Activated CD4-positive, alpha-beta memory T cell treated with anti-CD3 and anti-CD28 coated beads, Interleukin-2, amount 10 ng/mL, durations not matched to agents 7 days and 5 days (primary cell): ENCODE results near the gene RTP5. TPM values are rescaled to one million over a fixed set of nuclear protein-coding genes. Genes with fewer than 3 reads are reported as not detected.

Experiments used
- CTCF ChIA-PET: fragments of 350-600 bp; sonication (Branson Sonifier 250); formaldehyde crosslinking; loops from one replicate; lab custom pipeline; 2021; ENCODE audit warnings: antibody characterized with exemption, inconsistent platforms; lab: Charles Lee
- POLR2A ChIA-PET: fragments of 350-600 bp; sonication (Branson Sonifier 250); formaldehyde crosslinking; loops from one replicate; lab custom pipeline; 2021; ENCODE audit warnings: antibody characterized with exemption; lab: Charles Lee
- DNase-seq: peaks from one replicate; pipeline ENCODE4 v3.0.0-alpha.2; 2020
- H3K27ac Mint-ChIP-seq: one replicate; pipeline ENCODE4 v1.8.0; 2021; ENCODE audit warnings: mild to moderate bottlenecking, mixed read lengths
- H3K27me3 Mint-ChIP-seq: one replicate; pipeline ENCODE4 v1.8.0; 2021; ENCODE audit warnings: mixed read lengths
- H3K36me3 Mint-ChIP-seq: one replicate; pipeline ENCODE4 v1.8.0; 2021; ENCODE audit warnings: low read depth, mixed read lengths
- H3K4me1 Mint-ChIP-seq: one replicate; pipeline ENCODE4 v1.8.0; 2021; ENCODE audit warnings: mixed read lengths
- H3K4me3 Mint-ChIP-seq: one replicate; pipeline ENCODE4 v1.8.0; 2021; ENCODE audit warnings: mild to moderate bottlenecking, mixed read lengths
- H3K9me3 Mint-ChIP-seq: one replicate; pipeline ENCODE4 v1.8.0; 2021; ENCODE audit warnings: mixed read lengths
- total RNA-seq, 2 experiments: library from RNA; stranded (reverse); gene quantifications; one replicate each; pipeline ENCODE4 v1.2.3, GENCODE V29; 2021

Gene RTP5
- total RNA-seq, 2 experiments from 2014 or later: 0.13 TPM; not detected in 1

DNA sequence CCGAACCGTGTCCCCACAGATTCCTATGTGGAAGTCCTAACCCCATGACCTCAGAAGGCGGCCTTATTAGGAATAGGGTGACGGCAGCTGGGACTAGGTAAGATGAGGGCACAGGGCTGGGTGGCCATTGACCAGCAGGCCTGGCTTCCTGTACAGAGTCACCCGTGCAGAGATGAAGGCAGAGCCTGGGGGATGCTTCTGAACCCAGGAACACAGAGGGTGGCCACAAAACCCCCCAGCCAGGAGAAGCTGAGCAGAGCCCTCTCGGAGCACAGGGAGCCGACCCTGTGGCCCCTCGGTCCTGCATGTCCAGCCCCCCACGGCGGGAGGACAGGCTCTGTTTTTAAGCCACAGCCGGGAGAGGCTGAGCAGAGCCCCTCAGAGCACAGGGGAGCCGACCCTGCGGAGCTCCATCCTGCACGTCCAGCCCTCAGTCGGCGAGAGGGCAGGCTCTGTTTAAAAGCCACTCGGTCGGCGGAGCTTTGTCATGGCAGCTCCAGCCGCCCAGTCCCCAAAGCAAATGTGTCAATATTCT, 13.6 kb upstream of the RTP5 start:
- Mint-ChIP-seq H3K36me3 (no peaks in the 10 kb centered on the region), H3K4me3 (no peak overlapping the region), H3K27me3 (no peaks in the 10 kb centered on the region), H3K9me3 (no peaks in the 10 kb centered on the region), H3K4me1 (peaks cover 30% of the 10 kb centered on the region), H3K27ac (no peak overlapping the region)
- POLR2A ChIA-PET: no interaction called here
- DNase-seq: no peak
- CTCF ChIA-PET: interaction anchor here (1.2 kb wide), 1 partner anchor 23 kb away, joined by 3 read pairs; no protein-coding TSS in a partner anchor

DNA sequence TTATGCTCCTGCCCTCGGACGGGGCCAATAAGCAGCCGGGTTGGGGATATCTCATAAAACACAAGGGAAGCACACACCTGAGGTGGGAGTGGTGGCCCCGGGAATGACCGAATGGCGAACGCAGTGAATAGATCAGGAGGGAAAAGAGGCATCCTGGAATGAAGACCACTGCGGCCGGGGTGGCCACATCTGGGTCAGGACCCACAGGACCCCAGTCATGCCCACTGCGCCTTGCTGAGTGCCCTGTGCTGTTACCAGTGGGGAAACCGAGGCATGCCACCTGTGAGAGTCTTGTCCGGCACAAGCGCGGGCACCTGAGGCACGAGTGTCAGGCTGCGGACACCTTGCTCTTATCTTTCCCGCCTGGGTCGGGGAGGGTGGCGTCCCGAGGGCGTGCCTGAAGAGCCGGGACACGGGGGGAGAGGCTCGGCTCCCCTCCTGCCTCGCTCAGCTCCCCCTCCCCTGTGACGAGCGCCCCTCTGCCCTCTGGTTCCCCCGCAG, 12.4 kb upstream of the RTP5 start:
- H3K4me1 Mint-ChIP-seq: peaks cover 41% of the 10 kb centered on the region
- H3K36me3 Mint-ChIP-seq: peaks cover 3% of the 10 kb centered on the region
- no peak for DNase-seq
- no peaks in the 10 kb centered on the region for H3K27me3 Mint-ChIP-seq
- H3K4me3 Mint-ChIP-seq: peak overlapping the region; percentile 58
- ChIA-PET CTCF (interaction anchor here (1.0 to 1.2 kb wide), 2 partner anchors 13 to 22 kb away, joined by 3 read pairs; no protein-coding TSS in a partner anchor), POLR2A (no interaction called here)
- no peak overlapping the region for H3K27ac Mint-ChIP-seq
- no peaks in the 10 kb centered on the region for H3K9me3 Mint-ChIP-seq

DNA sequence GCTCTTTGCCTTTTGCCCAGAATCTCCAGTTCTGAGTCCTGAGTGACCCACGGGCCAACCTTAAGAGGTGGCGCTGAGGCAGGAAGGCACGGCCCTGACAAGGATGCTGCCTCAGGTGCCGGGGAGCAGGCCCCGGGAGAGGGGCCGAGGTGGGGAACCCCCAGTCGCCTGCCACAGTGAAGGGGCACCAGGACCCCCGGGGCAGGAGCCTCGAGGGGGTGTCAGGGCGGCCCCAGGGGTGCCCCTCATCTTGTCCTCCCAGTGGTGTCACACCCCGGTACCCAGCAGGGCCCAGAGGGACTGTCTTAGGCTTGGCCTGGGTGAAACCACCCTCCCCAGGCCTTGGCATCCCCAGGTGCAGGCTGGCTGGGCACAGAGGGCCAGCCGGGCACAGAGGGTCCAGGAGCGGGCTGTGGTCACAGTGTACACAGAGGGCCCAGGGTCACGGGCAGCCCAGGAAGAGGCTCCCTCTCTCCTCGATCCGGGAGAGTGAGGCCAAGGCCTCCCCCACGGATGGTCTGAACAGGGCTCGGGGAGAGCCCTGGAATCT, 11.9 kb upstream of the RTP5 start:
- no peaks in the 10 kb centered on the region for H3K27me3 Mint-ChIP-seq
- peaks cover 3% of the 10 kb centered on the region for H3K36me3 Mint-ChIP-seq
- H3K9me3 Mint-ChIP-seq: no peaks in the 10 kb centered on the region
- peak overlapping the region; percentile 76 for H3K4me3 Mint-ChIP-seq
- peaks cover 46% of the 10 kb centered on the region for H3K4me1 Mint-ChIP-seq
- CTCF ChIA-PET: interaction anchor here (0.5 to 1.0 kb wide), 2 partner anchors 12 to 157 kb away, joined by 3 read pairs; no protein-coding TSS in a partner anchor
- DNase-seq: no peak
- POLR2A ChIA-PET: interaction anchor here (1.9 to 3.2 kb wide), 4 partner anchors 13 to 156 kb away, joined by 4 to 18 read pairs (median 11); partner anchors contain the start of gene ING5
- peak overlapping the region; percentile 56 for H3K27ac Mint-ChIP-seq

DNA sequence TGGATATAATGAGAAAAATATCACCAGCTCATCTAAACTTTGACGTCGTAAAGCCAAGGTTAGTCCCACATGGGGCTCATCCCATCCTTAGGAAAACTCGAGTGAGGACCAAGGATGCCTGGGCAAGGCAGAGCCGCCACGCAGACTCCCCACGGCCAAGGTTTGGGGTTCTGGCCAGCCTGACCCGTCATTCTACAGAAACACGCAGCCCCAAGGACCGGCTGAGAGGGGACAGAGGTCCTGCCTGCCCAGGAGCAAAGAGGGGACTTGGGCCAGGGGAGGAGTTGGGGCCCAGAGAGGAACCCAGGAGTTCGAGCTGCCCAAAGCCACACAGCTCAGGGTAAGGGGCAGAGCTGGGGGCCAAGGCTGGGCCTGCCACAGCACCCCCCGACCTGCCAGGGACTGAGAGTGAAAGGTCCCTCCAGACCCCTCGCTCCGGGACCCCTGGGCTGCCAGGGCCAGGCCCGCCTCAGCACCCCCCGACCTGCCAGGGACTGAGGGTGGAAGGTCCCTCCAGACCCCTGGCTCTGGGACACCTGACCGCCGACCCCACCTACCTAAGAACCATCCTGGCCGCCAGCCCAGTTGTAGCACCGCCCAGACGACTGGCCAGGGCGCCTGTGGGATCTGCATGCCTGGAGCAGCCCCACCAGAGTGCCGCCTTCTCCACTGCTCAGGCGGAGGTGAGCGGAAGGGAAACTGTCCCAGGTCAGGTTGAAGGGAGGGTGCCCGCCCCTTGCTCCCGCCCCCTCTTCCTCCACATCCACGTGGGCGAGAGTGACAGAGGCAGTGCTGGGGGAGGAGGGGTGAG, 11.1 kb upstream of the RTP5 start, which contains the start of gene PDCD1:
Gene PDCD1, minus strand, starts transcription at position 689 of the 811 bp plus-strand sequence. Its CDS starts 56 bp downstream, at position 633.
- Mint-ChIP-seq H3K27ac (peak within 1 kb of the TSS; percentile 92), H3K9me3 (no peaks in the 10 kb centered on the region), H3K27me3 (no peaks in the 10 kb centered on the region), H3K4me1 (peaks cover 54% of the 10 kb centered on the region), H3K36me3 (peaks cover 5% of the 10 kb centered on the region), H3K4me3 (peak within 1 kb of the TSS; percentile 76)
- POLR2A ChIA-PET: interaction anchor here (1.0 to 3.2 kb wide), 9 partner anchors 10 to 1237 kb away, joined by 3 to 18 read pairs (median 8); partner anchors contain the start of genes DTYMK, ING5 and RTP5
- CTCF ChIA-PET: interaction anchor here (0.5 to 1.4 kb wide), 3 partner anchors 11 to 158 kb away, joined by 3 to 7 read pairs (median 3); partner anchors contain the start of gene RTP5
- DNase-seq: peak; percentile 76

DNA sequence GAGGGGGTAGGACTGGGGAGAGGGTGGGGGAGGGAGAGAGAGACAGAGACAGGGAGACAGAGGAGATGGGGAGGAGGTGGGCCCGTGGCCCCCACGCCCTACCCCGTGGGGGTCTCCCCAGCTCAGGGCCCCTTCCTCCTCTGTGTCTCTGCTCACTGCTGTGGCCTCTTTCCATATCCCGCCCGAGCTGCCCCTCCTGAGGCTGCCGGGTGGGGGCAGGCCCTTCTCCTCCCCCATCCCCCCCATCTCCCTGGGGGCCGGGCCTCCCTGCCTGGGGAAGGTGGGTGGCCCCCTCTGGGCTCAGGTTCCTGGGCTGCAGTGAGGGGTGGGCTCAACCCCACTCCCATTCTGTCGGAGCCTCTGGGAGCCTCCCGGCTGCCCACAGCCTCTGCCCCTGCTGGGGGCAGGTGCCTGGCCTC, 10.5 kb upstream of the RTP5 start:
- Mint-ChIP-seq H3K9me3 (peaks cover under 1% of the 10 kb centered on the region), H3K36me3 (peaks cover 6% of the 10 kb centered on the region), H3K27ac (peak overlapping the region; percentile 92), H3K4me1 (peaks cover 60% of the 10 kb centered on the region), H3K4me3 (peak overlapping the region; percentile 76), H3K27me3 (peaks cover under 1% of the 10 kb centered on the region)
- ChIA-PET POLR2A (interaction anchor here (1.0 to 3.2 kb wide), 12 partner anchors 8 to 1238 kb away, joined by 3 to 18 read pairs (median 6); partner anchors contain the start of genes D2HGDH, DTYMK, ING5 and RTP5), CTCF (interaction anchor here (1.0 to 1.8 kb wide), 4 partner anchors 9 to 14 kb away, joined by 3 to 12 read pairs (median 6); partner anchors contain the start of gene RTP5)
- DNase-seq: no peak

DNA sequence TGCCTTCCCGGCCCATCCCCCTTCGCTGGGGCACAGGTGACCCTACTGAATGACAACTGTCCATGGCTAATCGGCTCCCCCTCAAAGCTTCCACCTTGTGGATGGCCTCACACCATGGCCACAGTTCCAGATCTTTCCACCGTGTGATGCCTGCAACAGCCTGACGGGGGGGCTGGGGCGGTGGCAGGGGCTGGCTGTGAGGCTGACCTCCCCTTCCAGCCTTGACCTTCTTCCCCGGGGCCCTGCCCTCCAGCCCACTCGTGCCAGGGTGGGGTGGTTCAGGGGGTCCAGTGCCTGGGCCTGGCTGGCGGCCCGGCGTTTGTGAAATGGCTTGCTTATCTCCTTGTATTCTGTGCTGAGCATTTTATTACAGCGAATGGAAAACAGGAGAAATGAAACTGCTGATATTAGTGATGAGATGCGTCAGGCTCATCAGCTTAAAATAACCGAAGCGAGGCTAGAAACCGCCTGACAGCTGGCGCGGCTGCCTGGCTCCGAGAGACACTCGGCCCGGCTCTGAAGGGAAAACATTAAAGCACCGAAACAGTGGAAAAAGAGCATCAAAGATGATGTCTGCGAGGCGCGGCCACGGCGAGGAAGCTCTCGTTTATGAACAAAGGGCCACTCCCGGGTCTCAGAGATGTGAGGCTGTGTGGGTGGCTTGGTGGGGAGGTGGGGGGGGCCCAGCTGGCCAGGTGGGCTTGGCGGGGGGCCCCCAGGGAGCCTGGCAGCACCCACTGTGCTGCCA, 9.9 kb upstream of the RTP5 start:
- peak overlapping the region; percentile 73 for H3K4me3 Mint-ChIP-seq
- peak overlapping the region; percentile 92 for H3K27ac Mint-ChIP-seq
- DNase-seq: peak; percentile 63
- peaks cover 6% of the 10 kb centered on the region for H3K9me3 Mint-ChIP-seq
- POLR2A ChIA-PET: interaction anchor here (1.0 to 3.2 kb wide), 14 partner anchors 8 to 1239 kb away, joined by 3 to 18 read pairs (median 6); partner anchors contain the start of genes D2HGDH, DTYMK, ING5 and RTP5
- peaks cover 12% of the 10 kb centered on the region for H3K36me3 Mint-ChIP-seq
- CTCF ChIA-PET: interaction anchor here (0.7 to 1.8 kb wide), 4 partner anchors 9 to 19 kb away, joined by 4 to 12 read pairs (median 6); partner anchors contain the start of gene RTP5
- peaks cover 6% of the 10 kb centered on the region for H3K27me3 Mint-ChIP-seq
- H3K4me1 Mint-ChIP-seq: peaks cover 66% of the 10 kb centered on the region

DNA sequence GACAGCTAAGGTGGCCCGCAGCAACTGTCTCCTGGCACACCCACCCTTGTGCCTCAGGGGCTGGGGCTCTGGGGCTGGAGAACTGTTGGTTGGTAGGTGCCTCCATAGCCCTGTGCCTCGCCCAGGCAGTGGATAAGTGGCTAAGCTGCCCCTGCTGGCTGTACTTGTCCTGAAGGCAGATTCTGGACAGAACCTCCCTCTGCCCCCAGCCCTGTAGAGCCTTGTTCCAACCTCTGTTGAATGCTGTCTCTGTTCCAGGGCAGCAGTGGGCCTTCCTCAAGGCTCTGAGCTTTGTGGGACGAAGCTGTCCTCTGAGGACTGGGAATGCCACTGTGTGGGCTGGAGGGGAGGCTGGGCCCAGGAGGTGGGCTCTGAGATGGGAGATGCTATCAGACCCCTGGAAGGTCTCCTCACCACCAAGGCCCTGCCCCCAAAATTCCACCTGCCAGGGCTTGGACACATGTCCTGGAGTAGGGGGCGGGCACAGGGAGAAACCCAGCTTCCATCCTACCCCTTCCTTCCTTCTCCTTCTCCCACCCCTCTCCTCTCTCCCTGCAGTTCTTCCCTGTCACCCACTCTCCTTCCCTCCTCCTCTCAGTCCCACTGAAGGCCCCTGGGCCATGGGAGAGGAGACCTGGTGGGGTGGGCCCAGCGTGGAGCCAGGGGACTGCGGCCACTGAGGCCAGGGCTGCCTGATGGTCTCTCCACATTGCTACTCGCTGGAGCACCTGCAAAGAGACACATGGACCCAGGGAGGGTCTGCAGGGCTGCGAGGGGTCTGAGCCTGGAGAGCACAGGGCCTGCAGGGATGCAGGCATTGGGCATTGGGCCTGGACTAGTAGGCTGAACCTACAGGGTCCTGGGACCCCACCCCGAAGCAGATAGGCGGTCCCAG, 9.1 kb upstream of the RTP5 start:
- DNase-seq: no peak
- peak overlapping the region; percentile 92 for H3K27ac Mint-ChIP-seq
- peaks cover 20% of the 10 kb centered on the region for H3K36me3 Mint-ChIP-seq
- H3K4me3 Mint-ChIP-seq: peak overlapping the region; percentile 73
- peaks cover 15% of the 10 kb centered on the region for H3K27me3 Mint-ChIP-seq
- ChIA-PET POLR2A (interaction anchor here (1.1 to 3.2 kb wide), 11 partner anchors 8 to 174 kb away, joined by 3 to 18 read pairs (median 7); partner anchors contain the start of genes D2HGDH, DTYMK, ING5 and RTP5), CTCF (interaction anchor here (0.7 to 1.8 kb wide), 3 partner anchors 10 to 18 kb away, joined by 4 to 12 read pairs (median 4); no protein-coding TSS in a partner anchor)
- H3K4me1 Mint-ChIP-seq: peaks cover 74% of the 10 kb centered on the region
- H3K9me3 Mint-ChIP-seq: peaks cover 8% of the 10 kb centered on the region

DNA sequence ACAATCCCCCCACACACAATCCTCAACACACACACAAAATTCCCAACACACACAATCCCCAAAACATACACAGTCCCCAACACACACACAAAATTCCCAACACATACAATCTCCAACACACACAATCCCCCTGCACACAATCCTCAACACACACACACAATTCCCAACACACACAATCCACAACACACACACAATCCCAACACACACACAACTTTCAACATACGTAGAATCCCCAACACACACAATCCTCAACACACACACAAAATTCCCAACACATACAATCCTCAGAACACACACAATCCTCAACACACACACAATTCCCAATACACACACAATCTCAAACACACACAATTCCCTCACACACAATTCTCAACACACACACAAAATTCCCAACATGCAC, 8.3 kb upstream of the RTP5 start:
- Mint-ChIP-seq H3K9me3 (peaks cover 8% of the 10 kb centered on the region), H3K4me1 (peaks cover 80% of the 10 kb centered on the region), H3K27ac (peak overlapping the region; percentile 69), H3K27me3 (peaks cover 20% of the 10 kb centered on the region), H3K4me3 (peak overlapping the region; percentile 12), H3K36me3 (peaks cover 25% of the 10 kb centered on the region)
- POLR2A ChIA-PET: no interaction called here
- DNase-seq: no peak
- CTCF ChIA-PET: no interaction called here

DNA sequence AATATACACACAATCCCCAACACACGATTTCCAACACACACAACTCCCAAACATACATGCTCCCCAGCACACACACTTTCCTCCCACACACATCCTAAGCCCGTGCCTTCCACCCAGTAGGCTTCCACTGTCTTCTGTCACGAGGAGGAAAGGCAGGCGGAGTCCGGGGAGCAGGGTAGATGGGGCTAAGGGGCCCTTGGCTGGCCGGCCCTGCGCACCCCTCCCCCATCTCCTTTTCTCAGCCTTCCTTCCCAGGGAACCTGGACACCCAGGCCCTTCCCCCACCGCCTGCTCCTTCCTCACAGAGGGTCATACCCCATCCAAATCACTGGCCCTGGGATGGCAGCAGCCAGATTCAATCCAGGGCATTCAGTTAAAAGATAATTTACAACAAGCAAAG, 7.4 kb upstream of the RTP5 start:
- Mint-ChIP-seq H3K4me3 (no peak overlapping the region), H3K27ac (no peak overlapping the region), H3K4me1 (peaks cover 76% of the 10 kb centered on the region), H3K27me3 (peaks cover 20% of the 10 kb centered on the region), H3K36me3 (peaks cover 25% of the 10 kb centered on the region), H3K9me3 (peaks cover 8% of the 10 kb centered on the region)
- CTCF ChIA-PET: no interaction called here
- DNase-seq: no peak
- POLR2A ChIA-PET: no interaction called here

DNA sequence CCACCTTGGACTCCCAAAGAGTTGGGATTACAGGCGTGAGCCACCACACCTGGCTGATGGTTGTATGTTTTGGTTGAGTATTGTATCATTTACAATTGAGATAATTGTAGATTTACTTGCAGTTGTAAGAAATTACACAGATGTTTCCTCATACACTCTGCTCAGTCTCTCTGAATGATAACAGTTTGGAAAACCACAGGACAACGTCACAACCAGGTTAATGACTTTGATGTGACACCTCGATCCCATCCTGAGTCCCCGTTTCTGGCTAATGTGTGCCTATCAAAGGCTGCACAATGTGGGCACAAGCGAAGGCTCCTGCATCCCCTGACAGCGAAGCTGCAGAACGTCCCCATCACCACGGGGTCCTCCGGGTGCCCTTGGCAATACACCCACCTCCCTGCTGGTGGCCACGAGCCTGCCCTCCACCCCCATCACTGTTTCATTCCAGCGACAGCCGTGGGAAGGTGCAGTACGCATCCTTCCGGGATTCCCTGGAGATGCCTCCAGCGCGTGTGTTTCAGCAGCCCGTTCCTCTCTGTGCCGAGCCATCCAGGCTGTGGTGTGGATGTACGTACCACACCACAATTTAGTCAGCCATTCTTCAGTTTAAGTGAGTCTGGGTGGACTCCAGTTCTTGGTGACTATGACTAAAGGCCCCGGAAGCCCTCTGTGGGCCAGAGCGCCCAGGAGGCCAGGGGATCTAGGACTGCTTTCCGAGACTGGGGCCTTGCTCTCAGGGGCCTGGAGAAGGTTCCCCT, 6.6 kb upstream of the RTP5 start:
- no peak for DNase-seq
- Mint-ChIP-seq H3K36me3 (peaks cover 25% of the 10 kb centered on the region), H3K27me3 (peaks cover 20% of the 10 kb centered on the region), H3K4me3 (peak overlapping the region; percentile 68), H3K4me1 (peaks cover 80% of the 10 kb centered on the region), H3K9me3 (peaks cover 8% of the 10 kb centered on the region), H3K27ac (peak overlapping the region; percentile 73)
- ChIA-PET POLR2A (no interaction called here), CTCF (no interaction called here)
